HCT116 (cell line): Measurements from ENCODE around the gene FHOD3. TPM values are rescaled to one million over a fixed set of nuclear protein-coding genes. Genes with fewer than 3 reads are reported as not detected.

ENCODE experiments used
- ATAC-seq: fragments of 200-7000 bp; cut with Tn5 transposase; 2 replicates; pipeline ENCODE4 v1.9.1; 2020; ENCODE audit warnings: mild to moderate bottlenecking, moderate library complexity
- BruUV-seq: library from RNA; stranded (reverse); fragments of 400-500 nt; replicated peaks from 2 replicates; lab custom pipeline; 2021; lab: Mats Ljungman, UMichigan
- CTCF ChIA-PET: fragments of 300-600 bp; sonication (Branson Sonifier 250); formaldehyde crosslinking; loops from one replicate; lab custom pipeline; 2021; ENCODE audit warnings: antibody characterized with exemption; lab: Charles Lee
- POLR2A ChIA-PET: fragments of 300-600, 350-600 bp; sonication (Branson Sonifier 250); formaldehyde crosslinking; loops from one replicate; lab custom pipeline; 2021; ENCODE audit warnings: antibody characterized with exemption; lab: Charles Lee
- RAD21 ChIA-PET, 2 experiments: fragments of 300-600 bp; sonication (Branson Sonifier 250); formaldehyde crosslinking; loops; one replicate each; lab custom pipeline; 2023; ENCODE audit warnings: low total read pairs in 2 of 2; ENCODE audit not compliant: uncharacterized antibody in 2 of 2, unreplicated experiment in 2 of 2, low non-redundant PET in 1 of 2; lab: Charles Lee
- DNase-seq: peaks from one replicate; pipeline ENCODE4 v3.0.0-alpha.2; 2010; ENCODE audit warnings: low read depth, low spot score
- H2AFZ ChIP-seq: fragments of 200-600 bp; shearing (Covaris generic), sonication (generic); 2 replicates; pipeline ENCODE4 v1.6.1; 2017; ENCODE audit warnings: low read depth, mixed run types, mixed read lengths, antibody characterized with exemption, low read length; ENCODE audit not compliant: poor library complexity, severe bottlenecking
- H3K27ac ChIP-seq: 2 replicates; pipeline ENCODE4 v1.5.1; 2012; ENCODE audit warnings: low read depth, low read length
- H3K27me3 ChIP-seq: fragments of 200-600 bp; sonication (generic); 2 replicates; pipeline ENCODE4 v1.6.1; 2016; ENCODE audit warnings: mixed run types, low read length, mixed read lengths; ENCODE audit not compliant: insufficient read depth
- H3K36me3 ChIP-seq, 2 experiments: fragments of 200-500 bp in 1 of 2; fragments of 200-600 bp in 1 of 2; sonication (Bioruptor generic) in 1 of 2; sonication (generic) in 1 of 2; 2 replicates each; pipeline versions ENCODE4 v1.5.1 to v1.6.1; 2014 to 2016; ENCODE audit warnings: low read length in 2 of 2, inconsistent platforms in 1 of 2, mixed read lengths in 1 of 2, mixed run types in 1 of 2; ENCODE audit not compliant: insufficient read depth in 2 of 2, control insufficient read depth in 1 of 2
- H3K4me1 ChIP-seq, 2 experiments: fragments of 200-600 bp in 1 of 2; sonication (generic) in 1 of 2; 2 replicates each; pipeline versions ENCODE4 v1.5.1 to v1.6.1; 2012 to 2017; ENCODE audit warnings: low read length in 2 of 2, inconsistent platforms in 1 of 2, mild to moderate bottlenecking in 1 of 2, mixed read lengths in 1 of 2, mixed run types in 1 of 2, moderate library complexity in 1 of 2; ENCODE audit not compliant: insufficient read depth in 2 of 2, control insufficient read depth in 1 of 2
- H3K4me2 ChIP-seq: fragments of 200-600 bp; sonication (generic); 2 replicates; pipeline ENCODE4 v1.6.1; 2017; ENCODE audit warnings: mixed run types, low read length, mixed read lengths
- H3K4me3 ChIP-seq, 2 experiments: fragments of 200-600 bp in 1 of 2; sonication (generic) in 1 of 2; replicated peaks in 1 of 2; 2 replicates each; pipeline ENCODE4 v1.5.1; 2011 to 2016; ENCODE audit warnings: low read length in 2 of 2, control low read depth in 1 of 2, low read depth in 1 of 2, mild to moderate bottlenecking in 1 of 2, mixed read lengths in 1 of 2, mixed run types in 1 of 2
- H3K79me2 ChIP-seq: fragments of 200-600 bp; sonication (generic); 2 replicates; pipeline ENCODE4 v1.6.1; 2017; ENCODE audit warnings: mild to moderate bottlenecking, mixed run types, low read length, moderate library complexity, mixed read lengths; ENCODE audit not compliant: insufficient read depth
- H3K9ac ChIP-seq: fragments of 200-600 bp; sonication (generic); 2 replicates; pipeline ENCODE4 v1.6.1; 2016; ENCODE audit warnings: low read length, mixed read lengths
- H3K9me2 ChIP-seq: fragments of 200-600 bp; sonication (generic), shearing (Covaris generic); 2 replicates; pipeline ENCODE4 v1.6.1; 2017; ENCODE audit warnings: mixed run types, mild to moderate bottlenecking, moderate library complexity; ENCODE audit not compliant: insufficient read depth
- H3K9me3 ChIP-seq, 2 experiments: fragments of 200-500 bp in 1 of 2; fragments of 200-600 bp in 1 of 2; sonication (Bioruptor generic) in 1 of 2; sonication (generic) in 1 of 2; 2 replicates each; pipeline ENCODE4 v1.6.1; 2014 to 2017; ENCODE audit warnings: low read length in 2 of 2, mixed read lengths in 2 of 2, inconsistent platforms in 1 of 2, low read depth in 1 of 2, mild to moderate bottlenecking in 1 of 2, mixed run types in 1 of 2, moderate library complexity in 1 of 2; ENCODE audit not compliant: control insufficient read depth in 1 of 2, insufficient read depth in 1 of 2
- H4K20me1 ChIP-seq: fragments of 200-600 bp; sonication (generic), shearing (Covaris generic); 2 replicates; pipeline ENCODE4 v1.6.1; 2017; ENCODE audit warnings: mixed run types, mild to moderate bottlenecking, moderate library complexity; ENCODE audit not compliant: insufficient read depth
- SIN3A ChIP-seq: IDR thresholded peaks from 2 replicates; pipeline ENCODE4 v1.6.1; 2012; ENCODE audit warnings: low read depth
- ZNF274 ChIP-seq: fragments of 200-500 bp; sonication (Bioruptor generic); IDR thresholded peaks from 2 replicates; pipeline ENCODE4 v1.6.1; 2014; ENCODE audit warnings: mild to moderate bottlenecking, low read depth, low read length, inconsistent platforms
- intact Hi-C: fragments of 100-400 bp; cut with micrococcal nuclease; formaldehyde crosslinking; loops from 2 replicates; pipeline ENCODE4 v1.10.0; 2022
- total RNA-seq: library from RNA; stranded (reverse); gene quantifications from one replicate; pipeline ENCODE4 v1.2.1, GENCODE V29; 2021; ENCODE audit not compliant: unreplicated experiment
- TF ChIP-seq, protein P1 (sequence below): IDR thresholded peaks from 2 replicates; pipeline ENCODE4 v1.6.1; 2012; ENCODE audit warnings: low read depth
- TF ChIP-seq, protein P2 (sequence below), 3 experiments: fragments of 200-600 bp in 1 of 3; sonication (generic) in 1 of 3; IDR thresholded peaks in 2 of 3; conservative IDR thresholded peaks in 1 of 3; 2 replicates each; pipeline ENCODE4 v1.5.1; 2012 to 2017; ENCODE audit warnings: low read depth in 2 of 3, low read length in 2 of 3, antibody characterized with exemption in 1 of 3, borderline replicate concordance in 1 of 3, control low read depth in 1 of 3, mild to moderate bottlenecking in 1 of 3, mixed read lengths in 1 of 3, mixed run types in 1 of 3, moderate library complexity in 1 of 3; ENCODE audit not compliant: insufficient read depth in 1 of 3
- TF ChIP-seq, protein P3 (sequence below): IDR thresholded peaks from 2 replicates; pipeline ENCODE4 v1.6.1; 2012

Gene FHOD3
- total RNA-seq, 1 experiment from 2014 or later = 4.0 TPM

DNA sequence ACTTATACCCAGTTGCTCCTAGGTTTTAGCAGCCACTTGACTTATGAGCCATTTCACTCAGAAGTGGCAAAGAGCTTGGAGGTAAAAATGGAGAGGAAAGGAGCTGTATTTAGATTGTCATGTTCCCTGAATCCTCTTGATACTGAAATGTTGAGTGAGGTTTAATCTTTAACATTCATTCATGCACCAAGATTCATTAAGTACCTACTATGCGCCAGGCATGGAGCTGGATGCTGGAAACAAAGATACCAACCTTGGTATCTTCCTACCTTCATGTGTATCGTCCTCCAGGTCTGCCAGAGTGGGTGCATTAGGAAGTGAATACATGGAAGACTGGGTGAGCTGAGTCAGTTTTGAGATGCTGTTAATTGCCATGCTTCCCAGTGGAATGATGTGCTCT, 507.6 kb downstream of the FHOD3 start:
- no peak overlapping the region for H3K4me2 ChIP-seq
- no peaks in the 10 kb centered on the region for H3K9me3 ChIP-seq
- BruUV-seq = no TSS peak
- H2AFZ ChIP-seq = no peak overlapping the region
- no peaks in the 10 kb centered on the region for H4K20me1 ChIP-seq
- H3K27me3 ChIP-seq = no peaks in the 10 kb centered on the region
- no peak for DNase-seq
- TF ChIP-seq, protein P1, sequence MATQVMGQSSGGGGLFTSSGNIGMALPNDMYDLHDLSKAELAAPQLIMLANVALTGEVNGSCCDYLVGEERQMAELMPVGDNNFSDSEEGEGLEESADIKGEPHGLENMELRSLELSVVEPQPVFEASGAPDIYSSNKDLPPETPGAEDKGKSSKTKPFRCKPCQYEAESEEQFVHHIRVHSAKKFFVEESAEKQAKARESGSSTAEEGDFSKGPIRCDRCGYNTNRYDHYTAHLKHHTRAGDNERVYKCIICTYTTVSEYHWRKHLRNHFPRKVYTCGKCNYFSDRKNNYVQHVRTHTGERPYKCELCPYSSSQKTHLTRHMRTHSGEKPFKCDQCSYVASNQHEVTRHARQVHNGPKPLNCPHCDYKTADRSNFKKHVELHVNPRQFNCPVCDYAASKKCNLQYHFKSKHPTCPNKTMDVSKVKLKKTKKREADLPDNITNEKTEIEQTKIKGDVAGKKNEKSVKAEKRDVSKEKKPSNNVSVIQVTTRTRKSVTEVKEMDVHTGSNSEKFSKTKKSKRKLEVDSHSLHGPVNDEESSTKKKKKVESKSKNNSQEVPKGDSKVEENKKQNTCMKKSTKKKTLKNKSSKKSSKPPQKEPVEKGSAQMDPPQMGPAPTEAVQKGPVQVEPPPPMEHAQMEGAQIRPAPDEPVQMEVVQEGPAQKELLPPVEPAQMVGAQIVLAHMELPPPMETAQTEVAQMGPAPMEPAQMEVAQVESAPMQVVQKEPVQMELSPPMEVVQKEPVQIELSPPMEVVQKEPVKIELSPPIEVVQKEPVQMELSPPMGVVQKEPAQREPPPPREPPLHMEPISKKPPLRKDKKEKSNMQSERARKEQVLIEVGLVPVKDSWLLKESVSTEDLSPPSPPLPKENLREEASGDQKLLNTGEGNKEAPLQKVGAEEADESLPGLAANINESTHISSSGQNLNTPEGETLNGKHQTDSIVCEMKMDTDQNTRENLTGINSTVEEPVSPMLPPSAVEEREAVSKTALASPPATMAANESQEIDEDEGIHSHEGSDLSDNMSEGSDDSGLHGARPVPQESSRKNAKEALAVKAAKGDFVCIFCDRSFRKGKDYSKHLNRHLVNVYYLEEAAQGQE = no peak
- TF ChIP-seq, protein P2, sequence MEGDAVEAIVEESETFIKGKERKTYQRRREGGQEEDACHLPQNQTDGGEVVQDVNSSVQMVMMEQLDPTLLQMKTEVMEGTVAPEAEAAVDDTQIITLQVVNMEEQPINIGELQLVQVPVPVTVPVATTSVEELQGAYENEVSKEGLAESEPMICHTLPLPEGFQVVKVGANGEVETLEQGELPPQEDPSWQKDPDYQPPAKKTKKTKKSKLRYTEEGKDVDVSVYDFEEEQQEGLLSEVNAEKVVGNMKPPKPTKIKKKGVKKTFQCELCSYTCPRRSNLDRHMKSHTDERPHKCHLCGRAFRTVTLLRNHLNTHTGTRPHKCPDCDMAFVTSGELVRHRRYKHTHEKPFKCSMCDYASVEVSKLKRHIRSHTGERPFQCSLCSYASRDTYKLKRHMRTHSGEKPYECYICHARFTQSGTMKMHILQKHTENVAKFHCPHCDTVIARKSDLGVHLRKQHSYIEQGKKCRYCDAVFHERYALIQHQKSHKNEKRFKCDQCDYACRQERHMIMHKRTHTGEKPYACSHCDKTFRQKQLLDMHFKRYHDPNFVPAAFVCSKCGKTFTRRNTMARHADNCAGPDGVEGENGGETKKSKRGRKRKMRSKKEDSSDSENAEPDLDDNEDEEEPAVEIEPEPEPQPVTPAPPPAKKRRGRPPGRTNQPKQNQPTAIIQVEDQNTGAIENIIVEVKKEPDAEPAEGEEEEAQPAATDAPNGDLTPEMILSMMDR (IDR thresholded peaks at IDR 0.05 in 2 of 3, conservative IDR thresholded peaks at IDR 0.05 in 1 of 3; ENCODE audit: borderline replicate concordance in 1 of 3, insufficient read depth in 1 of 3, low read depth in 2 of 3, low read length in 2 of 3) = no peak
- TF ChIP-seq ZNF274 (no peak), SIN3A (no peak)
- TF ChIP-seq, protein P3, sequence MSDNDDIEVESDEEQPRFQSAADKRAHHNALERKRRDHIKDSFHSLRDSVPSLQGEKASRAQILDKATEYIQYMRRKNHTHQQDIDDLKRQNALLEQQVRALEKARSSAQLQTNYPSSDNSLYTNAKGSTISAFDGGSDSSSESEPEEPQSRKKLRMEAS = no peak
- TF ChIP-seq, all 23 proteins: peak for 0
- Histone ChIP-seq H3K4me1 (no peaks in the 10 kb centered on the region), H3K79me2 (no peaks in the 10 kb centered on the region; the same call in 1 of the 2 replicates), H3K4me3 (no peak overlapping the region), H3K9me2 (no peaks in the 10 kb centered on the region), H3K9ac (no peak overlapping the region), H3K27ac (no peak overlapping the region), H3K36me3 (peaks cover 18 to 20% of the 10 kb centered on the region in 2 experiments)
- ChIA-PET RAD21 (no interaction called here), CTCF (no interaction called here), POLR2A (no interaction called here)
- intact Hi-C loops = loop anchor here (5.0 kb wide), 1 partner anchor 708 kb away; no protein-coding TSS in a partner anchor
- ATAC-seq = no peak
